ENCODE data around the gene PODXL.

GRCh38 chr7:131533151-131533559 lies 23.3 kb downstream of the PODXL start:
- TF ChIP-seq CTCF (IDR thresholded peaks at IDR 0.05), result no peak
- TF ChIP-seq POLR2AphosphoS5 (IDR thresholded peaks at IDR 0.05), result no peak
- TF ChIP-seq POLR2A (IDR thresholded peaks at IDR 0.05), result no peak
- no peak for TF ChIP-seq EP300 (IDR thresholded peaks at IDR 0.05)
